HG03103 (cell line): ENCODE data around the gene PDE8B.

Experiments
- ATAC-seq: cut with Tn5 transposase; IDR thresholded peaks from one replicate; pipeline ENCODE4 v1.9.1; 2021; ENCODE audit warnings: low read depth; ENCODE audit not compliant: unreplicated experiment

PDE8B gene

GRCh38 chr5:77281969-77282336 lies 71.5 kb downstream of the PDE8B start:
- ATAC-seq = no peak

GRCh38 chr5:77282337-77283027 lies 72.0 kb downstream of the PDE8B start:
- ATAC-seq = no peak

- ATAC-seq = no peak
Observed at GRCh38 chr5:77285251-77285841, 74.9 kb downstream of the PDE8B start.

- ATAC-seq = no peak
Observed at GRCh38 chr5:77292026-77292757, 81.7 kb downstream of the PDE8B start.

- ATAC-seq = no peak
Observed at GRCh38 chr5:77294185-77294584, 83.7 kb downstream of the PDE8B start.

- no peak for ATAC-seq
Observed at GRCh38 chr5:77295863-77296378, 85.4 kb downstream of the PDE8B start.

- no peak for ATAC-seq
Observed at GRCh38 chr5:77298146-77298545, 87.7 kb downstream of the PDE8B start.

- no peak for ATAC-seq
Observed at GRCh38 chr5:77300451-77300850, 90.0 kb downstream of the PDE8B start.

GRCh38 chr5:77301447-77301883 lies 91.0 kb downstream of the PDE8B start:
- no peak for ATAC-seq

- no peak for ATAC-seq
Observed at GRCh38 chr5:77302247-77302646, 91.8 kb downstream of the PDE8B start.

- no peak for ATAC-seq
Observed at GRCh38 chr5:77302653-77303052, 92.2 kb downstream of the PDE8B start.

GRCh38 chr5:77304388-77304787 lies 93.9 kb downstream of the PDE8B start:
- no peak for ATAC-seq

- no peak for ATAC-seq
Observed at GRCh38 chr5:77305222-77305846, 94.9 kb downstream of the PDE8B start.

- no peak for ATAC-seq
Observed at GRCh38 chr5:77305956-77306355, 95.5 kb downstream of the PDE8B start.

GRCh38 chr5:77306531-77306930 lies 96.1 kb downstream of the PDE8B start:
- no peak for ATAC-seq

- ATAC-seq = no peak
Observed at GRCh38 chr5:77308154-77308960, 97.9 kb downstream of the PDE8B start.

- ATAC-seq = no peak
Observed at GRCh38 chr5:77309140-77309539, 98.7 kb downstream of the PDE8B start.

GRCh38 chr5:77310494-77311213 lies 100.2 kb downstream of the PDE8B start:
- no peak for ATAC-seq

- ATAC-seq = no peak
Observed at GRCh38 chr5:77311214-77311571, 100.7 kb downstream of the PDE8B start.

- no peak for ATAC-seq
Observed at GRCh38 chr5:77312413-77312812, 101.9 kb downstream of the PDE8B start.
